ENCODE results near the gene CELA2A. TPM values are rescaled to one million over a fixed set of nuclear protein-coding genes. Genes with fewer than 3 reads are reported as not detected.

Gene CELA2A
- total and polyA plus RNA-seq, 2 of the 13 experiments (the other 11 are each of a cell fraction or from before 2014, with no cell fraction given) = not detected

DNA sequence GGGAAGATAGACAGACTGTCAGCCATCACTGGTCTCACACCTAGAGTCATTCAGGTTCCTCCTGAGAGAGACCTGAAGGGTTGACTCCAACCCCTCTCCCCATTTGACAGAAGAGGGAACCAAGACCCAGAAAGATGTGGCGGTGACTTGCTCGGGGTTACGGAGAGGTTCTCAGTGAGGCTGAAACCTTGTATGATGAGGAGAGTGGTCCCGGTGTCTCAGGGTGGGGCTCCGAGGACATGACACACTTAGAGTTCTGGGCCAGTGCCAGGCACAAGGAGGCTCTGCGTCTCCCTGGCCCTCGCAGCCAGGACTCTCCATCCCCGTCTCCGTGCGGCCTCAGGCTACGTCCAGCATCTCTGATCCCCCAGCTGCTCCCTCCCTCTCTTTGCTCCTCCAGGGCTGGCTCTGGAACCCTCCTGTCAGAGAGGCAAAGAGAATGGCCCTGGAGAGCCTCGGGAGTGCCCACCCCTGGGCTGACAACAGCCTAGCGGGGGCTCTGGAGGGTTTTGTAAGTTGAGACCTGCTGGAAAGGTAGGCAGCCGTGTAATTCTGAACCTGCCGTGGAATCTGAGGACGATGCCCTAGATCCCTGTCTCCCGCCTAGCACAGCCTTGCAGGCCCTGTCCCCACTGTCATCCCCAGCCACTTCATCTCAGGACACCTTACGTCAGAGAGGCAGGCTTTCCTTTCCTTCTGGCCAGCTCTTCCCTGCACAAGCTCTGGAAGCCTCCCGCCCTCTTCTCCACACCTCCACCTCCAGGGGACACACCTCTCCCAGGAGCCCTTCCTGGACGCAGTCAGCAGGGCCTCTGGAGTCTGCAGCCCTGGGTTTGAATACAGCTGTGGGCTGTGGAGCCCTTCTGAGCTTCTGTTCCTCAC, 42.7 kb upstream of the CELA2A start:
- in situ Hi-C loops (cut with HindIII; ENCODE audit: extremely low pct_ligation_motif_present, low pct_unique_long_range_greater_than_20kb) = no loop called here
- H3K4me2 ChIP-seq (ENCODE audit: low read depth, low read length) = no peak overlapping the region
- H4K20me1 ChIP-seq (ENCODE audit: insufficient read depth, low read length) = no peaks in the 10 kb centered on the region
- H3K4me1 ChIP-seq (ENCODE audit: insufficient read depth, low read length) = peaks cover 32% of the 10 kb centered on the region
- no peaks in the 10 kb centered on the region for H3K79me2 ChIP-seq (ENCODE audit: insufficient read depth, low read length)
- H3K27me3 ChIP-seq (ENCODE audit: control insufficient read depth in 1 of 2, insufficient read depth in 2 of 2, low read length in 2 of 2) = 0 out of 5 replicates have a peak, but pooled peaks cover 0 to 5% of the 10 kb centered on the region in 2 experiments
- DNase-seq (ENCODE audit: low spot score) (no peak), FAIRE-seq (no peak), ATAC-seq (no peak)
- intact Hi-C loops (cut with micrococcal nuclease; ENCODE audit: unreplicated experiment) = no loop called here
- TF ChIP-seq ZNF749 (CRISPR knock-in tag; IDR thresholded peaks at IDR 0.05; ENCODE audit: borderline replicate concordance) (no peak), ZNF160 (CRISPR knock-in tag; IDR thresholded peaks at IDR 0.05) (no peak), HNRNPLL (IDR thresholded peaks at IDR 0.05; ENCODE audit: low read depth, low read length, poor library complexity, severe bottlenecking) (no peak), AGO1 (IDR thresholded peaks at IDR 0.05; ENCODE audit: low read depth, low read length, poor library complexity, severe bottlenecking) (no peak), ZNF883 (CRISPR knock-in tag; IDR thresholded peaks at IDR 0.05; ENCODE audit: not compliant biosample characterization) (no peak), ZNF337 (CRISPR knock-in tag; IDR thresholded peaks at IDR 0.05; ENCODE audit: borderline replicate concordance, low read depth) (no peak), MTF2 (CRISPR knock-in tag; IDR thresholded peaks at IDR 0.05; ENCODE audit: borderline replicate concordance) (no peak)
- TF ChIP-seq, protein P1, sequence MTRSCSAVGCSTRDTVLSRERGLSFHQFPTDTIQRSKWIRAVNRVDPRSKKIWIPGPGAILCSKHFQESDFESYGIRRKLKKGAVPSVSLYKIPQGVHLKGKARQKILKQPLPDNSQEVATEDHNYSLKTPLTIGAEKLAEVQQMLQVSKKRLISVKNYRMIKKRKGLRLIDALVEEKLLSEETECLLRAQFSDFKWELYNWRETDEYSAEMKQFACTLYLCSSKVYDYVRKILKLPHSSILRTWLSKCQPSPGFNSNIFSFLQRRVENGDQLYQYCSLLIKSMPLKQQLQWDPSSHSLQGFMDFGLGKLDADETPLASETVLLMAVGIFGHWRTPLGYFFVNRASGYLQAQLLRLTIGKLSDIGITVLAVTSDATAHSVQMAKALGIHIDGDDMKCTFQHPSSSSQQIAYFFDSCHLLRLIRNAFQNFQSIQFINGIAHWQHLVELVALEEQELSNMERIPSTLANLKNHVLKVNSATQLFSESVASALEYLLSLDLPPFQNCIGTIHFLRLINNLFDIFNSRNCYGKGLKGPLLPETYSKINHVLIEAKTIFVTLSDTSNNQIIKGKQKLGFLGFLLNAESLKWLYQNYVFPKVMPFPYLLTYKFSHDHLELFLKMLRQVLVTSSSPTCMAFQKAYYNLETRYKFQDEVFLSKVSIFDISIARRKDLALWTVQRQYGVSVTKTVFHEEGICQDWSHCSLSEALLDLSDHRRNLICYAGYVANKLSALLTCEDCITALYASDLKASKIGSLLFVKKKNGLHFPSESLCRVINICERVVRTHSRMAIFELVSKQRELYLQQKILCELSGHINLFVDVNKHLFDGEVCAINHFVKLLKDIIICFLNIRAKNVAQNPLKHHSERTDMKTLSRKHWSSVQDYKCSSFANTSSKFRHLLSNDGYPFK (CRISPR knock-in tag; IDR thresholded peaks at IDR 0.05; ENCODE audit: borderline replicate concordance) = no peak
- TF ChIP-seq, protein P2, sequence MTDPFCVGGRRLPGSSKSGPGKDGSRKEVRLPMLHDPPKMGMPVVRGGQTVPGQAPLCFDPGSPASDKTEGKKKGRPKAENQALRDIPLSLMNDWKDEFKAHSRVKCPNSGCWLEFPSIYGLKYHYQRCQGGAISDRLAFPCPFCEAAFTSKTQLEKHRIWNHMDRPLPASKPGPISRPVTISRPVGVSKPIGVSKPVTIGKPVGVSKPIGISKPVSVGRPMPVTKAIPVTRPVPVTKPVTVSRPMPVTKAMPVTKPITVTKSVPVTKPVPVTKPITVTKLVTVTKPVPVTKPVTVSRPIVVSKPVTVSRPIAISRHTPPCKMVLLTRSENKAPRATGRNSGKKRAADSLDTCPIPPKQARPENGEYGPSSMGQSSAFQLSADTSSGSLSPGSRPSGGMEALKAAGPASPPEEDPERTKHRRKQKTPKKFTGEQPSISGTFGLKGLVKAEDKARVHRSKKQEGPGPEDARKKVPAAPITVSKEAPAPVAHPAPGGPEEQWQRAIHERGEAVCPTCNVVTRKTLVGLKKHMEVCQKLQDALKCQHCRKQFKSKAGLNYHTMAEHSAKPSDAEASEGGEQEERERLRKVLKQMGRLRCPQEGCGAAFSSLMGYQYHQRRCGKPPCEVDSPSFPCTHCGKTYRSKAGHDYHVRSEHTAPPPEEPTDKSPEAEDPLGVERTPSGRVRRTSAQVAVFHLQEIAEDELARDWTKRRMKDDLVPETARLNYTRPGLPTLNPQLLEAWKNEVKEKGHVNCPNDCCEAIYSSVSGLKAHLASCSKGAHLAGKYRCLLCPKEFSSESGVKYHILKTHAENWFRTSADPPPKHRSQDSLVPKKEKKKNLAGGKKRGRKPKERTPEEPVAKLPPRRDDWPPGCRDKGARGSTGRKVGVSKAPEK (CRISPR knock-in tag; IDR thresholded peaks at IDR 0.05; ENCODE audit: borderline replicate concordance) = no peak
- no peak overlapping the region for H2AFZ ChIP-seq (ENCODE audit: low read length)
- H3K27ac ChIP-seq (ENCODE audit: extremely low read length, insufficient read depth, low read length) = no peak overlapping the region
- ChIA-PET CTCF (ENCODE audit: low intra/inter-chr PET ratio, low total read pairs) (no interaction called here), POLR2A (no interaction called here)
- peaks cover 0 to 1% of the 10 kb centered on the region in 2 experiments; a peak in 2 of 5 replicates for H3K36me3 ChIP-seq (replicated peaks in 1 of 2; ENCODE audit: control insufficient read depth in 1 of 2, insufficient read depth in 2 of 2, low read length in 2 of 2)
- WGBS (ENCODE audit: low lambda C conversion rate) = 95% methylated on average over 15 of the region's 20 CpGs
- H3K9me3 ChIP-seq (ENCODE audit: low read length) = no peaks in the 10 kb centered on the region
- no peak overlapping the region for H3K4me3 ChIP-seq (replicated peaks in 1 of 3; ENCODE audit: insufficient read depth in 1 of 3, low read depth in 2 of 3, low read length in 3 of 3)
- no TSS peak for BruUV-seq (replicated peaks)
- H3K9ac ChIP-seq (ENCODE audit: insufficient read depth, low read depth, low read length) = no peak overlapping the region

Data from HepG2 (cell line).